GM21515 (cell line): ENCODE measurements around the gene COL1A2.

Experiments used
- ATAC-seq: cut with Tn5 transposase; IDR thresholded peaks from one replicate; pipeline ENCODE4 v1.9.1; 2021; ENCODE audit not compliant: unreplicated experiment

Gene COL1A2

GRCh38 chr7:94432281-94432670 lies 37.6 kb downstream of the COL1A2 start:
- ATAC-seq = no peak

GRCh38 chr7:94432817-94433216 lies 38.1 kb downstream of the COL1A2 start:
- no peak for ATAC-seq

- ATAC-seq = no peak
Measured at GRCh38 chr7:94433224-94433623, 38.5 kb downstream of the COL1A2 start.

GRCh38 chr7:94434042-94434441 lies 39.3 kb downstream of the COL1A2 start:
- no peak for ATAC-seq

GRCh38 chr7:94436018-94436604 lies 41.4 kb downstream of the COL1A2 start:
- ATAC-seq = peak; percentile 94

- no peak for ATAC-seq
Measured at GRCh38 chr7:94436700-94437099, 42.0 kb downstream of the COL1A2 start.

- no peak for ATAC-seq
Measured at GRCh38 chr7:94439893-94440381, 45.2 kb downstream of the COL1A2 start.

- no peak for ATAC-seq
Measured at GRCh38 chr7:94440451-94441039, 45.9 kb downstream of the COL1A2 start.

- ATAC-seq = no peak
Measured at GRCh38 chr7:94441138-94441537, 46.4 kb downstream of the COL1A2 start.

GRCh38 chr7:94442639-94443038 lies 47.9 kb downstream of the COL1A2 start:
- no peak for ATAC-seq

GRCh38 chr7:94444813-94445212 lies 50.1 kb downstream of the COL1A2 start:
- ATAC-seq = no peak

GRCh38 chr7:94445696-94446194 lies 51.0 kb downstream of the COL1A2 start:
- ATAC-seq = no peak

- no peak for ATAC-seq
Measured at GRCh38 chr7:94446308-94446707, 51.6 kb downstream of the COL1A2 start.

GRCh38 chr7:94449151-94449725 lies 54.5 kb downstream of the COL1A2 start:
- ATAC-seq = peak; percentile 69

GRCh38 chr7:94450044-94450697 lies 55.5 kb downstream of the COL1A2 start:
- no peak for ATAC-seq

GRCh38 chr7:94451187-94451586 lies 56.5 kb downstream of the COL1A2 start:
- ATAC-seq = no peak

- no peak for ATAC-seq
Measured at GRCh38 chr7:94452239-94452638, 57.5 kb downstream of the COL1A2 start.

- ATAC-seq = no peak
Measured at GRCh38 chr7:94453898-94454297, 59.2 kb downstream of the COL1A2 start.

- ATAC-seq = no peak
Measured at GRCh38 chr7:94458041-94458440, 63.3 kb downstream of the COL1A2 start.

GRCh38 chr7:94466516-94466915 lies 71.8 kb downstream of the COL1A2 start:
- no peak for ATAC-seq

GRCh38 chr7:94471604-94472003 lies 76.9 kb downstream of the COL1A2 start:
- no peak for ATAC-seq

- ATAC-seq = no peak
Measured at GRCh38 chr7:94472608-94473007, 77.9 kb downstream of the COL1A2 start.
